ENCODE measurements around the gene DPF1. TPM values are rescaled to one million over a fixed set of nuclear protein-coding genes. Genes with fewer than 3 reads are reported as not detected.

The DPF1 gene
- total and polyA plus RNA-seq, 8 donors = 0.19 to 0.37 (median 0.26) TPM; not detected in 5

DNA sequence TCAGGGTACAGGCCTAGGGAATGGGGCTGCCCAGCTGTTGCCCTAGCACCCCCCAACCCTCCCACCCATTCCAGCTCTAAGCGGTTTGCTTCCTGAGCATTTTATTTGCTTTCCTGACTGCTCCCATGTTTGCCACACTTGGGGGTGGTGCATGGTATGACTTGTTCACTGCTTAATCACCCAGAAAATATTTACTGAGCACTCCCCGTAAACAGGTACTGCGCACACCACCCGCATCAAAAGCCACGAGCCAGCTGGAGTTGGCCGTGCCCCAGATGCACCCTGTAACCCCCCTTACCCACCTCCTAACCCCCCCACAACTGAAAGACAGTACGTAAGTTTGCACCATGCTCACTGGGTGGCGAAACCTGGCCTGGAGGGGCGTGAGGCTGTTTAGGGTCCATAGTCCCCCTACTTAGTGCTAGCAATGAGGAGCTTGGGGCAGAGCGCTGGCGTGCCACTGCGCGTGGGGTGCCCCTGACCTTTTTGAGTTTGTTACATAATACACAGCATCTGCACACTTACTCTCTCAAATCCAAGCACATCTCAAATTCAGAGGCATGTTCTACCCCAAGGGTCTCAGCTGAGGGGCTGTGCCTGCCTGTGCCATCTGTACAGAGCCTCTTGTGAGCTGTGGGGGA is 29.8 kb downstream of the DPF1 start:
- no peak overlapping the region for H3K4me3 ChIP-seq
- intact Hi-C loops (cut with DNase I) = no loop called here
- H3K27me3 ChIP-seq = no peaks in the 10 kb centered on the region
- no peak overlapping the region for H3K27ac ChIP-seq
- ATAC-seq (peak in 2 of 4 donors; percentile 35 to 37), FAIRE-seq (no peak), DNase-seq (peak in 1 of 6 donors; percentile 19)
- H3K36me3 ChIP-seq = no peaks in the 10 kb centered on the region
- H3K9me3 ChIP-seq = no peaks in the 10 kb centered on the region
- WGBS, 2 donors = 88 to 99% methylated on average over 13 of the region's 13 CpGs
- no peak for TF ChIP-seq CTCF (IDR thresholded peaks at IDR 0.05)
- H3K4me1 ChIP-seq = no peaks in the 10 kb centered on the region

- ATAC-seq = peak in 2 of 4 donors; percentile 18 to 65
- Histone ChIP-seq H3K27ac (no peak overlapping the region), H3K27me3 (no peaks in the 10 kb centered on the region), H3K36me3 (no peaks in the 10 kb centered on the region), H3K4me1 (no peaks in the 10 kb centered on the region), H3K4me3 (no peak overlapping the region), H3K9me3 (no peaks in the 10 kb centered on the region)
- intact Hi-C loops (cut with DNase I) = no loop called here
- FAIRE-seq = no peak
- WGBS, 2 donors = 87 to 97% methylated on average over 29 of the region's 29 CpGs
- peak in 1 of 6 donors; percentile 54 for DNase-seq
- no peak for TF ChIP-seq CTCF (IDR thresholded peaks at IDR 0.05)
These were observed 30.6 kb downstream of the DPF1 start for GRCh38 chr19:38193445-38193844.

- no peak for TF ChIP-seq CTCF (IDR thresholded peaks at IDR 0.05)
- intact Hi-C loops (cut with DNase I) = no loop called here
These were observed 32.3 kb downstream of the DPF1 start for GRCh38 chr19:38191747-38192146.

DNA sequence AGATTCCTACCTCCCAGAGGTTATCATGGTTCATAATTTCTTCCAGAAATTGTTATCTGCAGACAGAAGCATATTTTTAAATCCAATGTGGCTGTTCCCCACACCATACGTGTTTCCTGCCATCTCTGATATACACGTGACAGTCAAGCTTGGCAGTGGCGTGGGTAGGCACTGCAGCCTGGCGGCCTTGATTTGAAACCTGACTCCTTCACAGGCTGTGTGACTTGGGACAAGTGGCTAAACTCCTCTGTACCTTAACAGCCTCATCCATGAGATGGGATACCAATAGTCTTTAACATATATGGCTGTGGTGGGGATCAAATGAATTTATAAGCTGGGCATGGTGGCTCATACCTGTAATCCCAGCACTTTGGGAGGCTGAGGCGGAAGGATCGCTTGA is 33.2 kb downstream of the DPF1 start:
- Histone ChIP-seq H3K4me1 (no peaks in the 10 kb centered on the region), H3K36me3 (no peaks in the 10 kb centered on the region), H3K9me3 (no peaks in the 10 kb centered on the region), H3K27me3 (no peaks in the 10 kb centered on the region), H3K27ac (no peak overlapping the region), H3K4me3 (no peak overlapping the region)
- 90 to 97% methylated on average over 6 of the region's 6 CpGs for WGBS, 2 donors
- FAIRE-seq (no peak), ATAC-seq (no peak), DNase-seq (no peak)
- no peak for TF ChIP-seq CTCF (IDR thresholded peaks at IDR 0.05)
- intact Hi-C loops (cut with DNase I) = no loop called here

More at GRCh38 chr19:38191747-38192146, 32.3 kb downstream of the DPF1 start:
- no peak overlapping the region for H3K4me3 ChIP-seq
- H3K36me3 ChIP-seq = no peaks in the 10 kb centered on the region
- no peaks in the 10 kb centered on the region for H3K27me3 ChIP-seq
- DNase-seq (no peak), FAIRE-seq (no peak), ATAC-seq (no peak)
- H3K9me3 ChIP-seq = no peaks in the 10 kb centered on the region
- WGBS, 2 donors = 90 to 92% methylated on average over 13 of the region's 13 CpGs
- H3K27ac ChIP-seq = no peak overlapping the region
- H3K4me1 ChIP-seq = no peaks in the 10 kb centered on the region

GRCh38 chr19:38190061-38190460 is 34.0 kb downstream of the DPF1 start:
- no peaks in the 10 kb centered on the region for H3K27me3 ChIP-seq
- no peak for DNase-seq
- WGBS, 2 donors = 77 to 87% methylated on average over 6 of the region's 6 CpGs
- H3K27ac ChIP-seq = no peak overlapping the region
- ATAC-seq = no peak
- no peaks in the 10 kb centered on the region for H3K4me1 ChIP-seq
- H3K4me3 ChIP-seq = no peak overlapping the region
- intact Hi-C loops (cut with DNase I) = no loop called here
- FAIRE-seq = no peak
- H3K36me3 ChIP-seq = no peaks in the 10 kb centered on the region
- no peak for TF ChIP-seq CTCF (IDR thresholded peaks at IDR 0.05)
- no peaks in the 10 kb centered on the region for H3K9me3 ChIP-seq

Data from pancreas (tissue), 10 donors.